HL-60 (cell line): ENCODE measurements around the gene HES5.

Experiments used
- DNase-seq, 2 experiments: peaks; one replicate each; pipeline ENCODE4 v3.0.0-alpha.2; 2010 to 2020; ENCODE audit warnings: low read depth in 1 of 2, low spot score in 1 of 2
- H3K27ac ChIP-seq: fragments of 250-450 bp; sonication (Bioruptor Pico); replicated peaks from 2 replicates; pipeline ENCODE4 v1.5.1; 2020; ENCODE audit warnings: mild to moderate bottlenecking, moderate library complexity
- H3K27me3 ChIP-seq: fragments of 250-450 bp; sonication (Bioruptor Pico); 2 replicates; pipeline ENCODE4 v1.5.1; 2021; ENCODE audit warnings: mild to moderate bottlenecking, moderate library complexity; ENCODE audit not compliant: insufficient read depth, poor library complexity, severe bottlenecking
- H3K4me3 ChIP-seq: replicated peaks from 2 replicates; pipeline ENCODE4 v1.5.1; 2011; ENCODE audit warnings: mild to moderate bottlenecking, control low read depth, low read length; ENCODE audit not compliant: insufficient read depth
- CTCF ChIP-seq: IDR thresholded peaks from one replicate; pipeline ENCODE4 v1.5.1; 2011; ENCODE audit warnings: low read length, control low read depth, inconsistent platforms; ENCODE audit not compliant: insufficient read depth
- GABPA ChIP-seq: IDR thresholded peaks from 2 replicates; pipeline ENCODE4 v1.6.1; 2012; ENCODE audit warnings: low read depth
- POLR2AphosphoS5 ChIP-seq: IDR thresholded peaks from 2 replicates; pipeline ENCODE4 v1.6.1; 2012; ENCODE audit warnings: low read depth
- REST ChIP-seq: IDR thresholded peaks from 2 replicates; pipeline ENCODE4 v1.6.1; 2012; ENCODE audit warnings: low read depth; ENCODE audit not compliant: insufficient replicate concordance
- SPI1 ChIP-seq: IDR thresholded peaks from 2 replicates; pipeline ENCODE4 v1.6.1; 2012; ENCODE audit warnings: low read depth, mild to moderate bottlenecking, borderline replicate concordance

The HES5 gene

DNA sequence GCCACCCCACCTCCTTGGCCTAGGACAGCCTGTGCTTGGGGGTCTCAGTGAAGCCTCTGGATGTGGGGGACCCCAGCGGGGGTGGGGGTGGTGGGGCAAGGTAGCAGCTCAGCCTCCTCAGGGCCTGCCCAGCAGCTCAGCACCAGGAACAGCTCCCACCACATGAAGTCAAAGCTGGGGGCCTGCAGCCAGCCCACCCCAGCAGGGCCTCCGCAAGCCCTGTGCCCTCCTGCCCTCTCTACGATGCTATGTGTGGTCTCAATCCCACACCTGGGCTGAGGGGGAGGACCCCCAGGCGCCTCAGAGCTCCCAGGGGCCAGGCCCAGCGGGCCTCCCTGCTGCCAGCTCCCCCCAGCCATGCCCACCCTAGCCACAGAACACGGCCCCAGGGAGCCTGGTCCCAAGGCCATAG is 22.3 kb downstream of the HES5 start:
- H3K4me3 ChIP-seq = no peak overlapping the region
- no peak overlapping the region for H3K27ac ChIP-seq

DNA sequence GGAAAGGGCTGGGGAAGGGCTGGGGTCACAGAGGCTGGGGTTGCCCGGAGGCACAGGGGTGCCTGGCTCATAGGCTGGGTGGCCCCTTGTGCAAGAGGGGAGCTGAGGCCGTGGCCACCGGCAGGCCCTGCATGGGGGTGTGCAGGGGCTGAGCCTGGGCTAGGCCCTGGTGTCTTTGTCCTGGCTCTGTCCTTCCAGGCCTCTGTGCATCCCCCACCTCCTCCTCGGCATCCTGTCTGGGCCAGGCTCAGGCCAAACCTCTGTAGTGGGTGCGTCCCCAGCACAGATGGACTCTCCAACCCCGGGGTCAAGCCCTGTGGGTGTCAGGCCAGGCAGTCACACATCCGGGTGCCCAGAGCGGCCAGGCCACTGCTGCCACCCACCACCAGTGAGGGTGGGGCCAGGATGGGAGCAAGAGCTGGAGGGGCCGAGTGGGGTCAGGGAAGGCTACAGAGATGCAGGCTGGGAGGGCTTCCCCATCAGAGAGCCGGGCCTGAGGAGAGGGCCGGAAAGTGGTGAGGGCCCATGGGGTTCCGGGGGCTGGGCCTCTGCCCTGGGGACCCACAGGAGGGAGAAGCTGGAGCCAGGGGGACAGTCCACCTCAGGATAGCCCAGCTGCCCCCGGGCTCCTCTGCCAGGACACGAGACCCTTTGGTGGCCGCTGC is 23.0 kb downstream of the HES5 start:
- no peak overlapping the region for H3K4me3 ChIP-seq
- H3K27ac ChIP-seq = no peak overlapping the region
- peaks cover 10% of the 10 kb centered on the region for H3K27me3 ChIP-seq
- no peak for TF ChIP-seq SPI1
- no peak; the same call in 1 of the 2 replicates for TF ChIP-seq POLR2AphosphoS5
- TF ChIP-seq CTCF = no peak
- TF ChIP-seq GABPA = no peak
- TF ChIP-seq REST = no peak
- no peak for DNase-seq

More for the DNA sequence above, 22.3 kb downstream of the HES5 start:
- peaks cover 10% of the 10 kb centered on the region for H3K27me3 ChIP-seq
- no peak for DNase-seq
- TF ChIP-seq SPI1 (no peak), POLR2AphosphoS5 (no peak), REST (no peak), GABPA (no peak), CTCF (no peak)

DNA sequence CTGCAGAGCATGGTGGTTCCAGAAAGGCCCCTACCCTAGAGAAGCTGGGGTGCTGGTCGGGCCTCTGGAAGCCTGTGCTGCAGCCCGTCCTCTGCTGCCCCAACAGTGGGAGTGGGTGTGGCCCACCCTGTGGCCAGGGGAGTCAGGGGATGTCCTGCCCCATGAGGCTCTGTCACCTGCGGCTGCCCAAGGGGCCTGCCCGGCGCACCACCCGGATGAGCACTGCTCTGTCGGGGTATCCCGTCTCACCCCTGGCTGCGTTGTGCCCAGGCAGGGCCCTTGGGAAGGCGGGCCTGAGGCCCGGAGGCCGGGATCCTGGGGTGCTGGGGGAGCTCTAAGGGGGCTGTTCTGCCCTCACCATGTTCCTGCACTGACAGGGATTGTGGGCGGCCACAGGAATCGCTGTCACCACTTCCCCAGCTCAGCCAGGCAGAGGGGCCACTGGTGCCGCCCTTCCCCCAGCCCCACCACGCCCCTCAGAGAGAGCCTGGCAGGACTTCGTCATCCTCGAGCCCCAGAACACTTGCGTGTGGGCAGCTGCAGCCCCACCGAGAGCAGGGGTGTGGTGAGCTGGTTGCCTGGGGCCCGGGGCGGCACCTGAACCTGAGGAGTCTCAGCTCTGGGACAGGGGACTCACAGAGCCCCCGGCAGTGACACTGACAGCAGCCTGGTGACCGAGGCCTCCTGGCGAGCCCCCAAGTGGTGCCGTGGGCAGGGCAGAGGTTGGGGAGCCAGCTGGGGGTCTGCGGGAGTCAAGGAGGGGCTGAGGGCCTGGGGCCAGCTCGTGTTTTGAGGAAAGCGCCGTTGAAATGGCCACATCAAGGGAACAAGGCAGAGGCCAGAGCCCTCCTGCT is 23.8 kb downstream of the HES5 start:
- no peak for DNase-seq
- Histone ChIP-seq H3K27ac (no peak overlapping the region), H3K27me3 (peaks cover 10% of the 10 kb centered on the region), H3K4me3 (no peak overlapping the region)
- TF ChIP-seq GABPA (no peak), POLR2AphosphoS5 (0 out of 2 replicates have a peak, but pooled peaks have one; percentile 13), REST (no peak), CTCF (no peak), SPI1 (no peak)
